OCI-LY1 (cell line): ENCODE results near the gene CD2AP.

Source experiments
- H2AFZ ChIP-seq: fragments of 200-600 bp; sonication (generic), shearing (Covaris generic); 2 replicates; pipeline ENCODE4 v1.6.0; 2014; ENCODE audit warnings: antibody characterized with exemption, mild to moderate bottlenecking, low read length
- H3F3A ChIP-seq: fragments of 200-600 bp; sonication (generic), shearing (Covaris generic); 2 replicates; pipeline ENCODE4 v1.6.0; 2014; ENCODE audit warnings: mild to moderate bottlenecking, antibody characterized with exemption, low read length, moderate library complexity; ENCODE audit not compliant: insufficient read depth
- H3K27ac ChIP-seq: fragments of 200-600 bp; sonication (generic); 2 replicates; pipeline ENCODE4 v1.5.1; 2014; ENCODE audit warnings: low read length, mixed run types, mild to moderate bottlenecking, low read depth; ENCODE audit not compliant: poor library complexity, severe bottlenecking
- H3K27me3 ChIP-seq: fragments of 200-600 bp; sonication (generic); 2 replicates; pipeline ENCODE4 v1.6.0; 2014; ENCODE audit warnings: antibody characterized with exemption, mild to moderate bottlenecking, low read length, moderate library complexity; ENCODE audit not compliant: insufficient read depth
- H3K36me3 ChIP-seq: fragments of 200-600 bp; sonication (generic); 2 replicates; pipeline ENCODE4 v1.6.1; 2014; ENCODE audit warnings: mild to moderate bottlenecking, antibody characterized with exemption, low read length, moderate library complexity, mixed read lengths; ENCODE audit not compliant: insufficient read depth
- H3K4me1 ChIP-seq: fragments of 200-600 bp; sonication (generic); 2 replicates; pipeline ENCODE4 v1.5.1; 2014; ENCODE audit warnings: mild to moderate bottlenecking, low read length, moderate library complexity; ENCODE audit not compliant: insufficient read depth, severe bottlenecking
- H3K4me2 ChIP-seq: fragments of 200-600 bp; sonication (generic), shearing (Covaris generic); 2 replicates; pipeline ENCODE4 v1.6.1; 2014; ENCODE audit warnings: low read length
- H3K4me3 ChIP-seq: fragments of 200-600 bp; sonication (generic); 2 replicates; pipeline ENCODE4 v1.5.1; 2014; ENCODE audit warnings: low read length, low read depth, mild to moderate bottlenecking, mixed read lengths; ENCODE audit not compliant: poor library complexity, severe bottlenecking
- H3K79me2 ChIP-seq: fragments of 200-600 bp; shearing (Covaris generic); 2 replicates; pipeline ENCODE4 v1.6.1; 2016; ENCODE audit warnings: mixed run types, low read length, mixed read lengths; ENCODE audit not compliant: insufficient read depth
- H3K9ac ChIP-seq: fragments of 200-600 bp; sonication (generic), shearing (Covaris generic); 2 replicates; pipeline ENCODE4 v1.6.1; 2014; ENCODE audit warnings: mild to moderate bottlenecking, low read length, mixed read lengths
- H3K9me2 ChIP-seq: fragments of 200-600 bp; sonication (generic), shearing (Covaris generic); 2 replicates; pipeline ENCODE4 v1.6.1; 2014; ENCODE audit warnings: low read depth, mild to moderate bottlenecking, low read length, mixed read lengths
- H3K9me3 ChIP-seq: fragments of 200-600 bp; shearing (Covaris generic); 2 replicates; pipeline ENCODE4 v1.6.1; 2014; ENCODE audit warnings: low read length, mixed read lengths
- H4K20me1 ChIP-seq: fragments of 200-600 bp; sonication (generic), shearing (Covaris generic); 2 replicates; pipeline ENCODE4 v1.6.0; 2016; ENCODE audit warnings: mild to moderate bottlenecking, low read length; ENCODE audit not compliant: insufficient read depth
- EZH2 ChIP-seq: fragments of 200-600 bp; sonication (generic), shearing (Covaris generic); IDR thresholded peaks from 2 replicates; pipeline ENCODE4 v1.8.0; 2017; ENCODE audit warnings: borderline replicate concordance, mixed run types, mild to moderate bottlenecking, antibody characterized with exemption, low read length, moderate library complexity, mixed read lengths
- TF ChIP-seq, protein P1 (sequence below): fragments of 200-600 bp; sonication (generic), shearing (Covaris generic); IDR thresholded peaks from 2 replicates; pipeline ENCODE4 v1.5.1; 2017; ENCODE audit warnings: mild to moderate bottlenecking, antibody characterized with exemption, low read length, moderate library complexity, mixed read lengths

The CD2AP gene

DNA sequence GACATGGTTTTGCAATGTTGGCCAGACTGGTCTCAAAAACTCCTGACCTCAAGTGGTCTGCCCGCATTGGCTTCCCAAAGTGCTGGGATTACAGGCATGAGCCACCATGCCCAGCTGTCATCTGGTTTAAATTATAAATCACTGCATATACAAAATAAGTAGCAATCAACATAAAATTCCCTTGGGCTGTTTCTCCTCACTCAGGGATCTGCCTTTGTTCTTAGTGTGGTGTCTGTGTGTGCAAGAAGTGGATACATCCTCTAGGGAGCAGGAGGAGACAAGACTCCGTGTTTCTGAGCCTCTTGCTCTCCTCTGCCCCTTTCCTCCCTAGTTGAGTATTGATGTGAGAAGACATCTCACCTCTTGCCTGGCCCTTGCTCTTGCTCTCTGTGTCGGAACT lies 155.6 kb downstream of the CD2AP start:
- H3K27me3 ChIP-seq = no peaks in the 10 kb centered on the region
- no peaks in the 10 kb centered on the region for H3K79me2 ChIP-seq
- no peak overlapping the region for H3K4me2 ChIP-seq
- H3K4me3 ChIP-seq = no peak overlapping the region
- no peaks in the 10 kb centered on the region for H3K4me1 ChIP-seq
- no peak overlapping the region for H3K9ac ChIP-seq
- H4K20me1 ChIP-seq = no peaks in the 10 kb centered on the region
- no peaks in the 10 kb centered on the region for H3F3A ChIP-seq
- H3K36me3 ChIP-seq = no peaks in the 10 kb centered on the region
- H3K9me2 ChIP-seq = no peaks in the 10 kb centered on the region
- TF ChIP-seq, protein P1, sequence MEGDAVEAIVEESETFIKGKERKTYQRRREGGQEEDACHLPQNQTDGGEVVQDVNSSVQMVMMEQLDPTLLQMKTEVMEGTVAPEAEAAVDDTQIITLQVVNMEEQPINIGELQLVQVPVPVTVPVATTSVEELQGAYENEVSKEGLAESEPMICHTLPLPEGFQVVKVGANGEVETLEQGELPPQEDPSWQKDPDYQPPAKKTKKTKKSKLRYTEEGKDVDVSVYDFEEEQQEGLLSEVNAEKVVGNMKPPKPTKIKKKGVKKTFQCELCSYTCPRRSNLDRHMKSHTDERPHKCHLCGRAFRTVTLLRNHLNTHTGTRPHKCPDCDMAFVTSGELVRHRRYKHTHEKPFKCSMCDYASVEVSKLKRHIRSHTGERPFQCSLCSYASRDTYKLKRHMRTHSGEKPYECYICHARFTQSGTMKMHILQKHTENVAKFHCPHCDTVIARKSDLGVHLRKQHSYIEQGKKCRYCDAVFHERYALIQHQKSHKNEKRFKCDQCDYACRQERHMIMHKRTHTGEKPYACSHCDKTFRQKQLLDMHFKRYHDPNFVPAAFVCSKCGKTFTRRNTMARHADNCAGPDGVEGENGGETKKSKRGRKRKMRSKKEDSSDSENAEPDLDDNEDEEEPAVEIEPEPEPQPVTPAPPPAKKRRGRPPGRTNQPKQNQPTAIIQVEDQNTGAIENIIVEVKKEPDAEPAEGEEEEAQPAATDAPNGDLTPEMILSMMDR = no peak
- no peak for TF ChIP-seq EZH2
- H3K27ac ChIP-seq = no peak overlapping the region
- H2AFZ ChIP-seq = no peak overlapping the region
- H3K9me3 ChIP-seq = no peaks in the 10 kb centered on the region

DNA sequence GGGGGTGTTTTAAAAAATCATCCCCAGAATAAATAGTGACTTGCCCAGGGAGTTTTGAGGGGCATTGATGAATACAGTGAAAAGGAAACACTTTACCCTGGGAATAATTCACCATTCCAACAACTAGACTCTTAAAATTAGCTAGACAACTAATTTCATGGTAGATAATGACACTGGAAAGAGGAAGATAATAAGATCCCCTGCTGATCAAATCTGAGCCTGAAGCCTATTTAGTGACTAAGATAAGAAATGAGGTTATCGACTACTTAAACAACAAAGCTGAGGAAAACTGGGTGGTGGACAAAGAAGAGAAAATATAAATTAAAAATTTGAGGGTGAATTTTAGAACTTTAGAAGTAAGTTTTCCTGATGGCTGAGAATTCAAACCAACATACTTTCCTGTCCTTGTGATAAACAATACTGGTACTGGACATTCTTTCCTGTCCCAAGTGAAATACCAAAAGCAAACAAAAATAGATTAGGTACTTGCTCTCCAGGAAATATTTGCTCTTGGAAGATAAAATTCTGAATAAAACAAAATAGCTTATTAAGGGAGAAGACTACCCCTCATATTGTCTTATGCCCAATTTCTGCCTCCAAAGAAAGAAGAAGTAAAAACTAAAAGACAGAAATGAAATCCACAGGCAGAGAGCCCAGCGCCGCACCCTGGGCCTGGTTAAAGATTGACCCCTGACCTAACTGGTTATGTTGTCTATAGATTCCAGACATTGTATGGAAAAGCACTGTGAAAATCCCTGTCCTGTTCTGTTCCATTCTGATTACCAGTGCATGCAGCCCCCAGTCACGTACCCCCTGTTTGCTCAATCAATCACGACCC lies 156.8 kb downstream of the CD2AP start:
- H3K9ac ChIP-seq = no peak overlapping the region
- no peaks in the 10 kb centered on the region for H4K20me1 ChIP-seq
- H3K79me2 ChIP-seq = no peaks in the 10 kb centered on the region
- H3K4me1 ChIP-seq = no peaks in the 10 kb centered on the region
- no peaks in the 10 kb centered on the region for H3F3A ChIP-seq
- no peak overlapping the region for H3K4me3 ChIP-seq
- H3K27me3 ChIP-seq = no peaks in the 10 kb centered on the region
- H3K9me3 ChIP-seq = no peaks in the 10 kb centered on the region
- no peak overlapping the region for H3K4me2 ChIP-seq
- H3K9me2 ChIP-seq = no peaks in the 10 kb centered on the region
- no peak for TF ChIP-seq EZH2
- TF ChIP-seq, protein P1 = no peak
- H2AFZ ChIP-seq = no peak overlapping the region
- H3K27ac ChIP-seq = no peak overlapping the region
- no peaks in the 10 kb centered on the region for H3K36me3 ChIP-seq

DNA sequence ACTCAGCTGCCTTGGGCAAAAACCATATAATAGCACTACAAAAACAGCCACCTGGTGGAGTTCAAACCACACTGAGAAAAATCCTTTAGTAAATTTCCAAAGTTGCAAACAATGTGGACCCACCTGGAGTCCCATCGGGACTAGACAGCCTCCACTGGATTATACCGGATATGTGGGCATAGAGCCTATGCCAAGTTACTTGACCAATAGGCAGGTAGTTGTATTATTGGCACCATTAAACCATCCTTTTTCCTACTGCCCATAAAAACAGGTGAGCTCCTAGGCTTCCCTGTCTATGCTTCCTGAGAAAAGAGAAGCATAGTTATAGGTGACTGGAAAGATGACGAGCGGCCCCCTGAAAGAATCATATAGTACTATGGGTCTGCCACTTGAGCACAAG lies 169.1 kb downstream of the CD2AP start:
- H3K4me2 ChIP-seq = no peak overlapping the region
- H4K20me1 ChIP-seq = no peaks in the 10 kb centered on the region
- H3K27me3 ChIP-seq = no peaks in the 10 kb centered on the region
- H2AFZ ChIP-seq = no peak overlapping the region
- H3K4me1 ChIP-seq = no peaks in the 10 kb centered on the region
- H3K27ac ChIP-seq = no peak overlapping the region
- H3F3A ChIP-seq = no peaks in the 10 kb centered on the region
- H3K36me3 ChIP-seq = no peaks in the 10 kb centered on the region
- no peaks in the 10 kb centered on the region for H3K9me3 ChIP-seq
- H3K4me3 ChIP-seq = no peak overlapping the region
- no peak for TF ChIP-seq EZH2
- TF ChIP-seq, protein P1 = no peak
- H3K9ac ChIP-seq = no peak overlapping the region
- H3K79me2 ChIP-seq = no peaks in the 10 kb centered on the region
- H3K9me2 ChIP-seq = no peaks in the 10 kb centered on the region
